A549 (cell line): ENCODE results near the gene SUSD1. TPM values are rescaled to one million over a fixed set of nuclear protein-coding genes. Genes with fewer than 3 reads are reported as not detected.

Experiments used
- ATAC-seq, 2 experiments: fragments of 200-7000 bp in 1 of 2; fragments of >200 bp in 1 of 2; cut with Nextera tagmentation in 1 of 2; cut with Tn5 transposase in 1 of 2; 3 replicates each; pipeline versions ENCODE4 v1.8.0 to v1.9.1; 2018 to 2020; ENCODE audit warnings: mild to moderate bottlenecking in 1 of 2, moderate library complexity in 1 of 2
- CTCF ChIA-PET: fragments of 300-600 bp; sonication (Branson Sonifier 250); formaldehyde crosslinking; extraction: SDS; loops from one replicate; lab custom pipeline; 2021; ENCODE audit warnings: antibody characterized with exemption, inconsistent platforms; lab: Yijun Ruan, JAX
- POLR2A ChIA-PET: fragments of 350-600 bp; formaldehyde crosslinking; extraction: SDS; loops from one replicate; lab custom pipeline; 2021; ENCODE audit warnings: antibody characterized with exemption, inconsistent platforms; lab: Yijun Ruan, JAX
- DNase-seq, 2 experiments: peaks; one replicate each; pipeline versions ENCODE4 v3.0.0 to v3.0.0-alpha.2; 2011 to 2016; ENCODE audit warnings: low read depth in 1 of 2, low spot score in 1 of 2
- FAIRE-seq: peaks from 2 replicates; lab custom pipeline; 2011; peaks lifted over from hg19 to GRCh38; lab: Jason Lieb, UNC
- H3K27ac ChIP-seq, 2 experiments: fragments of >200 bp; sonication (Bioruptor Twin); formaldehyde crosslinking; 3 replicates each; pipeline ENCODE4 v1.5.1; 2016 to 2017
- H3K4me1 ChIP-seq: fragments of >200 bp; sonication (Bioruptor Twin); formaldehyde crosslinking; 3 replicates; pipeline ENCODE4 v1.6.1; 2016
- H3K4me2 ChIP-seq: fragments of >200 bp; sonication (Bioruptor Twin); formaldehyde crosslinking; 3 replicates; pipeline ENCODE4 v1.6.1; 2016
- H3K4me3 ChIP-seq: fragments of >200 bp; sonication (Bioruptor Twin); formaldehyde crosslinking; 3 replicates; pipeline ENCODE4 v1.5.1; 2016
- H3K9me3 ChIP-seq: fragments of >200 bp; sonication (Bioruptor Twin); formaldehyde crosslinking; 3 replicates; pipeline ENCODE4 v1.6.1; 2016
- CTCF ChIP-seq: fragments of >200 bp; sonication (Bioruptor Twin); formaldehyde crosslinking; IDR thresholded peaks from 3 replicates; pipeline ENCODE4 v1.5.1; 2016
- EHMT2 ChIP-seq: fragments of 200-600 bp; sonication (generic); IDR thresholded peaks from 2 replicates; pipeline ENCODE4 v1.6.1; 2016; ENCODE audit warnings: antibody characterized with exemption, low read depth, mild to moderate bottlenecking, moderate library complexity
- EP300 ChIP-seq, 2 experiments: fragments of >200 bp; sonication (Bioruptor Twin); formaldehyde crosslinking; IDR thresholded peaks; 2 replicates in 1 of 2; 3 replicates in 1 of 2; pipeline ENCODE4 v1.6.1; 2016 to 2017
- FOSL2 ChIP-seq, 2 experiments: fragments of 450-650 bp in 1 of 2; fragments of >200 bp in 1 of 2; sonication (Bioruptor Twin) in 1 of 2; formaldehyde crosslinking; IDR thresholded peaks; 2 replicates each; pipeline versions ENCODE4 v1.5.0 to v1.6.1; 2016 to 2020; ENCODE audit warnings: mild to moderate bottlenecking in 1 of 2, moderate library complexity in 1 of 2
- HEYL ChIP-seq: fragments of 250-450 bp; sonication (Bioruptor Pico); IDR thresholded peaks from 2 replicates; pipeline ENCODE4 v1.8.0; 2021; ENCODE audit warnings: mild to moderate bottlenecking, moderate library complexity
- HOXA7 ChIP-seq: fragments of 250-450 bp; sonication (Bioruptor Pico); IDR thresholded peaks from 2 replicates; pipeline ENCODE4 v1.5.0; 2020; ENCODE audit warnings: mild to moderate bottlenecking, moderate library complexity
- HOXB13 ChIP-seq: fragments of 250-450 bp; sonication (Bioruptor Pico); IDR thresholded peaks from 2 replicates; pipeline ENCODE4 v1.5.0; 2020; ENCODE audit warnings: low read depth, mild to moderate bottlenecking, moderate library complexity
- MAFK ChIP-seq: fragments of 450-650 bp; IDR thresholded peaks from 2 replicates; pipeline ENCODE4 v1.6.1; 2014; ENCODE audit not compliant: partially characterized antibody
- MAZ ChIP-seq: fragments of 150-350 bp; IDR thresholded peaks from 2 replicates; pipeline ENCODE4 v1.6.1; 2014; ENCODE audit warnings: antibody characterized with exemption, low read depth, low read length, borderline replicate concordance
- NFE2L2 ChIP-seq: fragments of 150-350 bp; conservative IDR thresholded peaks from 2 replicates; pipeline ENCODE4 v1.6.1; 2014; ENCODE audit warnings: low read length
- POLR2A ChIP-seq: IDR thresholded peaks from 2 replicates; pipeline ENCODE4 v1.6.1; 2012; ENCODE audit warnings: mild to moderate bottlenecking, low read length
- POLR2AphosphoS2 ChIP-seq: conservative IDR thresholded peaks from 2 replicates; pipeline ENCODE4 v1.6.1; 2012; ENCODE audit warnings: low read length, improper control_type of control experiment, inconsistent platforms
- SREBF2 ChIP-seq: fragments of 450-650 bp; IDR thresholded peaks from 2 replicates; pipeline ENCODE4 v1.6.1; 2014; ENCODE audit warnings: mild to moderate bottlenecking, moderate library complexity
- TFCP2L1 ChIP-seq: fragments of 250-450 bp; sonication (Bioruptor Pico); IDR thresholded peaks from 2 replicates; pipeline ENCODE4 v1.5.0; 2021; ENCODE audit warnings: mild to moderate bottlenecking
- ZNF302 ChIP-seq: fragments of 250-450 bp; sonication (Bioruptor Pico); IDR thresholded peaks from 2 replicates; pipeline ENCODE4 v1.9.0; 2021; ENCODE audit warnings: inconsistent platforms, mild to moderate bottlenecking, moderate library complexity
- WGBS: methylation state at CpG from one replicate; pipeline ENCODE4 v1.1.6; 2017; ENCODE audit errors: missing lambda C conversion rate; 5-methylcytosine and 5-hydroxymethylcytosine counted together
- polyA plus RNA-seq, 4 experiments: library from polyadenylated mRNA; depleted of rRNA in 3 of 4; stranded (reverse); fragments of >200 nt; fragmentation: RNase III in 1 of 4; extraction: RNeasy Plus Mini Kit Qiagen cat#74134 plus additional on column Dnase treatment in 1 of 4; gene quantifications; 2 replicates in 3 of 4; 3 replicates in 1 of 4; pipeline ENCODE4 v1.2.3, GENCODE V29; 2011 to 2017
- TF ChIP-seq, protein P1 (sequence below): fragments of >200 bp; sonication (Bioruptor Twin); formaldehyde crosslinking; IDR thresholded peaks from 2 replicates; pipeline ENCODE4 v1.6.1; 2016
- TF ChIP-seq, protein P2 (sequence below): fragments of 150-350 bp; IDR thresholded peaks from 2 replicates; pipeline ENCODE4 v1.6.1; 2014; ENCODE audit warnings: low read depth, mild to moderate bottlenecking, low read length
- TF ChIP-seq, protein P3 (sequence below): fragments of >200 bp; sonication (Bioruptor Twin); formaldehyde crosslinking; IDR thresholded peaks from 3 replicates; pipeline ENCODE4 v1.6.1; 2016

SUSD1 gene
- polyA plus RNA-seq, 2 of the 4 experiments (the other 2 are of a cell fraction) = 15.7 to 18.6 TPM

DNA sequence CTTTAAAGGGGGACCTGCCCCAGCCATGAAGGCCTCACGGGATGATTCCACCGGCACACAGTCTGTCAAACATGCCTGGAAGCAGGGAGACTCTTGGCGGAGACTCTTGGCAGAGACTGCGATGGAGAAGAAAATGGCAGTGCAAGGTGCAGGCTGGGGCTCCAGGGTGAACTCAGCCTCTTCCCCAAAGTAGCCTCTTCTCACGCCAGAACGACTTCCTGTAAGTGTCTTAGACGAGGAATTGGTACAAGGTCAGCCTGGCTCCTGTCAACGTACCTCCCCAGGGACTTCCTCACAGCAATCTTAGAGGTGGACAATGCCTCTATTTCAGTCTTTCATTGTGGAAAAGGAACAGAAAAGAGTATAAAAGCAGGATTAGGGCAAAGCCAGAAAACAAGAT is 169.2 kb downstream of the SUSD1 start:
- FAIRE-seq (no peak), DNase-seq (no peak), ATAC-seq (no peak)
- H3K4me1 ChIP-seq = peaks cover 9% of the 10 kb centered on the region; the same call in 1 of the 3 replicates
- ChIA-PET CTCF (interaction anchor here (1.2 kb wide), 1 partner anchor 69 kb away, joined by 4 read pairs; no protein-coding TSS in a partner anchor), POLR2A (interaction anchor here (0.7 kb wide), 1 partner anchor 32 kb away, joined by 7 read pairs; no protein-coding TSS in a partner anchor)
- WGBS = 89% methylated on average over 8 of the region's 8 CpGs
- H3K9me3 ChIP-seq = no peaks in the 10 kb centered on the region
- H3K27ac ChIP-seq = peak overlapping the region in 1 of 2 experiments; percentile 10; a peak in 1 of 6 replicates
- no peak for TF ChIP-seq FOSL2 (IDR thresholded peaks at IDR 0.05)
- no peak for TF ChIP-seq FOSL2 (CRISPR knock-in tag; IDR thresholded peaks at IDR 0.05)
- TF ChIP-seq EHMT2 = no peak
- TF ChIP-seq POLR2AphosphoS2 = no peak
- TF ChIP-seq, protein P1, sequence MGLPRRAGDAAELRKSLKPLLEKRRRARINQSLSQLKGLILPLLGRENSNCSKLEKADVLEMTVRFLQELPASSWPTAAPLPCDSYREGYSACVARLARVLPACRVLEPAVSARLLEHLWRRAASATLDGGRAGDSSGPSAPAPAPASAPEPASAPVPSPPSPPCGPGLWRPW = no peak
- TF ChIP-seq NFE2L2 = no peak
- TF ChIP-seq, protein P2, sequence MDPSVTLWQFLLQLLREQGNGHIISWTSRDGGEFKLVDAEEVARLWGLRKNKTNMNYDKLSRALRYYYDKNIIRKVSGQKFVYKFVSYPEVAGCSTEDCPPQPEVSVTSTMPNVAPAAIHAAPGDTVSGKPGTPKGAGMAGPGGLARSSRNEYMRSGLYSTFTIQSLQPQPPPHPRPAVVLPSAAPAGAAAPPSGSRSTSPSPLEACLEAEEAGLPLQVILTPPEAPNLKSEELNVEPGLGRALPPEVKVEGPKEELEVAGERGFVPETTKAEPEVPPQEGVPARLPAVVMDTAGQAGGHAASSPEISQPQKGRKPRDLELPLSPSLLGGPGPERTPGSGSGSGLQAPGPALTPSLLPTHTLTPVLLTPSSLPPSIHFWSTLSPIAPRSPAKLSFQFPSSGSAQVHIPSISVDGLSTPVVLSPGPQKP = no peak
- no peak for TF ChIP-seq POLR2A
- no peak overlapping the region for H3K4me2 ChIP-seq
- H3K4me3 ChIP-seq = no peak overlapping the region

DNA sequence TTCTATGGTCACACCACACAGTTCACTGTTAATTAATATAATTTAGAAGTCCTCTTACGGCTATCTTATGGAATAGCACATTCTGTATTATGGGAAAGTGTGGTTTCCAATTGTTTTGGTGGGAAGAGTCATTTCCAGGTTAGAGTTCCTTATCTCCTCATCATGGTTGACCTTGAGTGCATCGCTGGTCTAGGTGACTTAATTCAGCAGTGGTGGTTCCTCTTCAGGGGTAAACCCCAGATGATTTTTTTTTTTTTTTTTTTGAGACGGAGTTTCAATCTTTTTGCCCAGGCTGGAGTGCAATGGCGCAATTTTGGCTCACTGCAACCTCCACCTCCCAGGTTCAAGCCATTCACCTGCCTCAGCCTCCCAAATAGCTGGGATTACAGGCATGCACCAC is 171.6 kb downstream of the SUSD1 start:
- ChIA-PET POLR2A (no interaction called here), CTCF (interaction anchor here (1.7 to 2.2 kb wide), 3 partner anchors 8 to 71 kb away, joined by 5 to 9 read pairs (median 7); no protein-coding TSS in a partner anchor)
- DNase-seq = no peak
- no peak for ATAC-seq
- WGBS = 93% methylated on average over 4 of the region's 4 CpGs
- no peak for FAIRE-seq
- Histone ChIP-seq H3K4me1 (no peaks in the 10 kb centered on the region), H3K4me2 (no peak overlapping the region), H3K27ac (no peak overlapping the region), H3K9me3 (no peaks in the 10 kb centered on the region), H3K4me3 (no peak overlapping the region)
- no peak for TF ChIP-seq HOXA7
- no peak for TF ChIP-seq POLR2AphosphoS2

DNA sequence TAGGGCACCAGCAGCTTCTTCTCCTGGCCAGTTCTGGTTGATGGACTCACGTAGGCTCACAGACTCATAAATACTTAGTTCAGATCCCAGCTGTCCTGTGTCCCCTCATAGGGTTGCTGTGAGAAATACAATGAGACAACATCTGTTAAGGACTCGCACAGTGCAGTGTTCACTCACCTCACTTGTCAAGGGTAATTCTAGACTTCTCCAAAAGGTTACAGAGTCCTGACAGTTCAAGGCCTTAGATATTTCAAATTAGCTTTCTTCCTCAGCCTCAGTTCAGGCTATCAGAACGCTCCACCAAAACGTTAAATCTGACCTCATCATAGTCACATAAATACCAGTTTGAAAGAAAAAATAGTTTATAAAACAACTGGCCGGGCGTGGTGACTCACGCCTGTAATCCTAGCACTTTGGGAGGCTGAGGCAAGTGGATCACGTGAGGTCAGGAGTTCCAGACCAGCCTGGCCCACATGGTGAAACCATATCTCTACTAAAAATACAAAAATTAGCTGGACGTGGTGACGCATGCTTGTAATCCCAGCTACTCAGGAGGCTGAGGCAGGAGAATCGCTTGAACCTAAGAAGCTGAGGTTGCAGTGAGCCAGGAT is 172.1 kb downstream of the SUSD1 start:
- FAIRE-seq (no peak), DNase-seq (no peak), ATAC-seq (no peak)
- H3K9me3 ChIP-seq = no peaks in the 10 kb centered on the region
- H3K4me1 ChIP-seq = no peaks in the 10 kb centered on the region
- ChIA-PET POLR2A (no interaction called here), CTCF (interaction anchor here (0.7 to 1.7 kb wide), 4 partner anchors 9 to 19 kb away, joined by 3 to 7 read pairs (median 4); no protein-coding TSS in a partner anchor)
- no peak overlapping the region for H3K27ac ChIP-seq
- WGBS = 87% methylated on average over 11 of the region's 11 CpGs
- no peak overlapping the region for H3K4me3 ChIP-seq
- H3K4me2 ChIP-seq = no peak overlapping the region
- TF ChIP-seq MAZ = no peak
- no peak for TF ChIP-seq HEYL (CRISPR knock-in tag)
- no peak for TF ChIP-seq HOXB13 (CRISPR knock-in tag)
- TF ChIP-seq TFCP2L1 (CRISPR knock-in tag) = no peak
- no peak for TF ChIP-seq MAFK
- no peak for TF ChIP-seq EP300 (IDR thresholded peaks at IDR 0.05)
- TF ChIP-seq, protein P3, sequence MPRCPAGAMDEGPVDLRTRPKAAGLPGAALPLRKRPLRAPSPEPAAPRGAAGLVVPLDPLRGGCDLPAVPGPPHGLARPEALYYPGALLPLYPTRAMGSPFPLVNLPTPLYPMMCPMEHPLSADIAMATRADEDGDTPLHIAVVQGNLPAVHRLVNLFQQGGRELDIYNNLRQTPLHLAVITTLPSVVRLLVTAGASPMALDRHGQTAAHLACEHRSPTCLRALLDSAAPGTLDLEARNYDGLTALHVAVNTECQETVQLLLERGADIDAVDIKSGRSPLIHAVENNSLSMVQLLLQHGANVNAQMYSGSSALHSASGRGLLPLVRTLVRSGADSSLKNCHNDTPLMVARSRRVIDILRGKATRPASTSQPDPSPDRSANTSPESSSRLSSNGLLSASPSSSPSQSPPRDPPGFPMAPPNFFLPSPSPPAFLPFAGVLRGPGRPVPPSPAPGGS = no peak
- no peak for TF ChIP-seq ZNF302
- no peak for TF ChIP-seq CTCF
- no peak for TF ChIP-seq POLR2A
- TF ChIP-seq SREBF2 = no peak
